ENCODE measurements around the gene PAQR5. TPM values are rescaled to one million over a fixed set of nuclear protein-coding genes. Genes with fewer than 3 reads are reported as not detected.

The PAQR5 gene
- total RNA-seq, 1 donor from 2014 or later: not detected

GRCh38 chr15:69314736-69315135, 16.0 kb downstream of the PAQR5 start:
- POLR2A ChIA-PET: no interaction called here
- CTCF ChIA-PET: no interaction called here
- Mint-ChIP-seq H3K36me3 (ENCODE audit: low read depth) (no peaks in the 10 kb centered on the region), H3K4me3 (no peak overlapping the region), H3K4me1 (peaks cover 3% of the 10 kb centered on the region), H3K27ac (no peak overlapping the region), H3K27me3 (peaks cover 14% of the 10 kb centered on the region), H3K9me3 (no peaks in the 10 kb centered on the region)
- ATAC-seq (ENCODE audit: low read depth): no peak
- DNase-seq: no peak
- intact Hi-C loops (cut with micrococcal nuclease): no loop called here
- TF ChIP-seq CTCF (IDR thresholded peaks at IDR 0.05): no peak

GRCh38 chr15:69315402-69316110, 16.8 kb downstream of the PAQR5 start:
- no peak overlapping the region for H3K4me3 Mint-ChIP-seq
- ChIA-PET POLR2A (no interaction called here), CTCF (no interaction called here)
- no peak overlapping the region for H3K27ac Mint-ChIP-seq
- H3K9me3 Mint-ChIP-seq: no peaks in the 10 kb centered on the region
- H3K36me3 Mint-ChIP-seq (ENCODE audit: low read depth): no peaks in the 10 kb centered on the region
- no peak for TF ChIP-seq CTCF (IDR thresholded peaks at IDR 0.05)
- peaks cover 3% of the 10 kb centered on the region for H3K4me1 Mint-ChIP-seq
- ATAC-seq (ENCODE audit: low read depth) (no peak), DNase-seq (no peak)
- intact Hi-C loops (cut with micrococcal nuclease): no loop called here
- peaks cover 14% of the 10 kb centered on the region for H3K27me3 Mint-ChIP-seq

GRCh38 chr15:69316291-69316690, 17.6 kb downstream of the PAQR5 start:
- peaks cover 12% of the 10 kb centered on the region for H3K27me3 Mint-ChIP-seq
- no peak for TF ChIP-seq CTCF (IDR thresholded peaks at IDR 0.05)
- H3K27ac Mint-ChIP-seq: no peak overlapping the region
- DNase-seq: no peak
- intact Hi-C loops (cut with micrococcal nuclease): no loop called here
- no peaks in the 10 kb centered on the region for H3K9me3 Mint-ChIP-seq
- ChIA-PET CTCF (interaction anchor here (0.6 kb wide), 1 partner anchor 227 kb away, joined by 3 read pairs; no protein-coding TSS in a partner anchor), POLR2A (no interaction called here)
- H3K36me3 Mint-ChIP-seq (ENCODE audit: low read depth): no peaks in the 10 kb centered on the region
- peaks cover 3% of the 10 kb centered on the region for H3K4me1 Mint-ChIP-seq
- ATAC-seq (ENCODE audit: low read depth): no peak
- no peak overlapping the region for H3K4me3 Mint-ChIP-seq

DNA sequence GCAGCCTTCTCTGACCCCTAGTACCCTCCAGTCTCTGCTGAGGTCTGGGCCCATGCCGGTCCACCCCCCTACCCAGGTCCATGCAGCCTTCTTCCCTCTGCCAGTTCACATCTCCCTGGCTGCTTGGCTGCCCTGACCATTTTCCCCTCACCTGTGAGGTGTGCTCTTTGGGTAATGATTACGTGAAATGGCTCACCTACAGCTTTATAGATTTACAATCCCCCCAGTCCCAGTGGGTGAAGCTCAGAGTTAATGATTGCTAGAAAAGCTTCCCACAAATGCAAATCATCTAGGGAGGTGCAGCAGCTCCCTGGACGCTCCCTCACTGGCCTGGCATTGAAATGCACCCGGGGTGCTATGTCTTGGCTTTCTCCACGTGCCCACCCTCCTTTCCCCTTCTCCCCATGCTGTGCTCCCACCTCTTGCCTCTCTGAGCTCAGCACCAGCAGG, 18.7 kb downstream of the PAQR5 start:
- Mint-ChIP-seq H3K9me3 (no peaks in the 10 kb centered on the region), H3K4me3 (no peak overlapping the region), H3K4me1 (peaks cover 3% of the 10 kb centered on the region), H3K27me3 (peaks cover 13% of the 10 kb centered on the region), H3K36me3 (ENCODE audit: low read depth) (no peaks in the 10 kb centered on the region), H3K27ac (no peak overlapping the region)
- ChIA-PET POLR2A (no interaction called here), CTCF (no interaction called here)
- ATAC-seq (ENCODE audit: low read depth): no peak
- DNase-seq: no peak
- no peak for TF ChIP-seq CTCF (IDR thresholded peaks at IDR 0.05)
- intact Hi-C loops (cut with micrococcal nuclease): no loop called here

- intact Hi-C loops (cut with micrococcal nuclease): no loop called here
- H3K27me3 Mint-ChIP-seq: peaks cover 9% of the 10 kb centered on the region
- DNase-seq (no peak), ATAC-seq (ENCODE audit: low read depth) (no peak)
- H3K36me3 Mint-ChIP-seq (ENCODE audit: low read depth): no peaks in the 10 kb centered on the region
- H3K27ac Mint-ChIP-seq: no peak overlapping the region
- no peak for TF ChIP-seq CTCF (IDR thresholded peaks at IDR 0.05)
- POLR2A ChIA-PET: no interaction called here
- CTCF ChIA-PET: no interaction called here
- H3K9me3 Mint-ChIP-seq: no peaks in the 10 kb centered on the region
- no peak overlapping the region for H3K4me3 Mint-ChIP-seq
- peaks cover 3% of the 10 kb centered on the region for H3K4me1 Mint-ChIP-seq
Observed at GRCh38 chr15:69318033-69318432, 19.3 kb downstream of the PAQR5 start.

All from activated B cell treated with CpG ODN at 0.5 μM for 24 hours (primary cell).